Measurements from ENCODE around the gene GARS1.

The GARS1 gene

GRCh38 chr7:30589111-30589510 is 5.6 kb upstream of the GARS1 start:
- TF ChIP-seq CTCF (IDR thresholded peaks at IDR 0.05; ENCODE audit: insufficient read depth, low read depth, low read length, missing control alignments) = no peak
- DNase-seq (ENCODE audit: low read depth) = no peak
- no peak overlapping the region for H3K4me3 ChIP-seq (ENCODE audit: low read depth, low read length)

GRCh38 chr7:30594048-30594539 is 584 bp upstream of the GARS1 start:
- DNase-seq (ENCODE audit: low read depth) = peak; percentile 65
- H3K4me3 ChIP-seq (ENCODE audit: low read depth, low read length) = peak overlapping the region; percentile 80
- no peak for TF ChIP-seq CTCF (IDR thresholded peaks at IDR 0.05; ENCODE audit: insufficient read depth, low read depth, low read length, missing control alignments)

- no peak for TF ChIP-seq CTCF (IDR thresholded peaks at IDR 0.05; ENCODE audit: insufficient read depth, low read depth, low read length, missing control alignments)
- DNase-seq (ENCODE audit: low read depth) = no peak
- H3K4me3 ChIP-seq (ENCODE audit: low read depth, low read length) = peak overlapping the region; percentile 80
Observed at GRCh38 chr7:30595436-30596013, 847 bp downstream of the GARS1 start.

- TF ChIP-seq CTCF (IDR thresholded peaks at IDR 0.05; ENCODE audit: insufficient read depth, low read depth, low read length, missing control alignments) = no peak
- peak; percentile 43 for DNase-seq (ENCODE audit: low read depth)
- peak overlapping the region; percentile 80 for H3K4me3 ChIP-seq (ENCODE audit: low read depth, low read length)
Observed at GRCh38 chr7:30596014-30596641, 1.4 kb downstream of the GARS1 start.

GRCh38 chr7:30596721-30597120 is 2.0 kb downstream of the GARS1 start:
- peak overlapping the region; percentile 80 for H3K4me3 ChIP-seq (ENCODE audit: low read depth, low read length)
- DNase-seq (ENCODE audit: low read depth) = no peak
- TF ChIP-seq CTCF (IDR thresholded peaks at IDR 0.05; ENCODE audit: insufficient read depth, low read depth, low read length, missing control alignments) = no peak

- no peak for DNase-seq (ENCODE audit: low read depth)
- TF ChIP-seq CTCF (IDR thresholded peaks at IDR 0.05; ENCODE audit: insufficient read depth, low read depth, low read length, missing control alignments) = no peak
- no peak overlapping the region for H3K4me3 ChIP-seq (ENCODE audit: low read depth, low read length)
Observed at GRCh38 chr7:30598121-30598876, 3.6 kb downstream of the GARS1 start.
